ENCODE measurements around the gene PRH1. TPM values are rescaled to one million over a fixed set of nuclear protein-coding genes. Genes with fewer than 3 reads are reported as not detected.

The PRH1 gene
- total RNA-seq, 1 donor from 2014 or later: 21.1 TPM

DNA sequence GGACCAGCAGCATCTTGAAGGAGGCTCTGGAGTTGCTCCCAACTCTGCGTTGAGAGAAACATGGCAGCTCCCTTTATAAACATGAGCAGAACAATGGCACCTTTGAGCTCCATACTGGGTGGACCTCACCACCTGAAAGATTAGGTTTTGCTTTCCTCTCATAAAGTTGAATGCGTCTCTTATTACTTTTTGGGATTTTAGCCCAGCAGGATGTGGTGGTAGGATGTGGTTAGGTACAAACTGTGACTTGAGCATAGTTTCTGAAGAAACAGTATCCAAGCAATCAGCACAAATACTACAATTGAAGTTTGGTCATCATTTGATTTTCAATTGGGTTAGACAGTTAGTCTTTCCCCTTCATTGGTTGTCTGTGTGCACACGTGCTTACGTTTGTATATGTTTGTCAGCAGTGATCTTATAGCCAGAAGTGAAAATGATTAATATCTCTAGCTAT, 34.6 kb downstream of the PRH1 start, which contains the start of gene PRR4:
Gene PRR4, minus strand, starts transcription at position 51 of the 454 bp plus-strand sequence. Its CDS starts 38 bp downstream, at position 13.
- Mint-ChIP-seq H3K9me3 (peaks cover 2% of the 10 kb centered on the region), H3K4me1 (peaks cover 4% of the 10 kb centered on the region), H3K27ac (ENCODE audit: unreplicated experiment) (no peak within 1 kb of the TSS), H3K36me3 (ENCODE audit: low read depth) (peaks cover 37% of the 10 kb centered on the region), H3K27me3 (ENCODE audit: low read depth) (no peaks in the 10 kb centered on the region), H3K4me3 (no peak within 1 kb of the TSS)
- TF ChIP-seq, protein P1, sequence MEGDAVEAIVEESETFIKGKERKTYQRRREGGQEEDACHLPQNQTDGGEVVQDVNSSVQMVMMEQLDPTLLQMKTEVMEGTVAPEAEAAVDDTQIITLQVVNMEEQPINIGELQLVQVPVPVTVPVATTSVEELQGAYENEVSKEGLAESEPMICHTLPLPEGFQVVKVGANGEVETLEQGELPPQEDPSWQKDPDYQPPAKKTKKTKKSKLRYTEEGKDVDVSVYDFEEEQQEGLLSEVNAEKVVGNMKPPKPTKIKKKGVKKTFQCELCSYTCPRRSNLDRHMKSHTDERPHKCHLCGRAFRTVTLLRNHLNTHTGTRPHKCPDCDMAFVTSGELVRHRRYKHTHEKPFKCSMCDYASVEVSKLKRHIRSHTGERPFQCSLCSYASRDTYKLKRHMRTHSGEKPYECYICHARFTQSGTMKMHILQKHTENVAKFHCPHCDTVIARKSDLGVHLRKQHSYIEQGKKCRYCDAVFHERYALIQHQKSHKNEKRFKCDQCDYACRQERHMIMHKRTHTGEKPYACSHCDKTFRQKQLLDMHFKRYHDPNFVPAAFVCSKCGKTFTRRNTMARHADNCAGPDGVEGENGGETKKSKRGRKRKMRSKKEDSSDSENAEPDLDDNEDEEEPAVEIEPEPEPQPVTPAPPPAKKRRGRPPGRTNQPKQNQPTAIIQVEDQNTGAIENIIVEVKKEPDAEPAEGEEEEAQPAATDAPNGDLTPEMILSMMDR (conservative IDR thresholded peaks at IDR 0.05): no peak
- no peak for DNase-seq (ENCODE audit: low read depth, low spot score)

DNA sequence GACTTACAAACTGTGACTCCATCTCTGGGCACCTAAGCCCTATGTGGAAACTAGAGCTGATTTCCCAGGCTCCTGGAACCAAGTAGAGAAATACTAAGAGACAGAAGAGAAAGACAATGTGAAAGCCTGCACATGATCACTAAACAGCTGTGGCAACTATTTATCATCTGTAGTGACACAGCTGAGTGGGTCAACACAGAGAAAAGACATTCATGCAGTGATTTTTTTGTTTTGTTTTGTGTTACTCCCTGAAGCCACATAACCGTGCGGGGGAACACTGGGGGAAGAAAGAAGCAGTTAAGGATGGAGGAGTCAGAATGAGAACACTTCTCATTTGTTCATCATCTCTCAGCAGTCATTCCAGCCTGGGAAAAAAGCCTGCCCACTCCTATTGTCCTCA, 36.3 kb downstream of the PRH1 start:
- TF ChIP-seq, protein P1 (conservative IDR thresholded peaks at IDR 0.05): no peak
- peaks cover 4% of the 10 kb centered on the region for H3K4me1 Mint-ChIP-seq
- H3K27ac Mint-ChIP-seq (ENCODE audit: unreplicated experiment): no peak overlapping the region
- no peaks in the 10 kb centered on the region for H3K27me3 Mint-ChIP-seq (ENCODE audit: low read depth)
- H3K36me3 Mint-ChIP-seq (ENCODE audit: low read depth): peaks cover 37% of the 10 kb centered on the region
- no peak for DNase-seq (ENCODE audit: low read depth, low spot score)
- H3K9me3 Mint-ChIP-seq: peaks cover 2% of the 10 kb centered on the region
- no peak overlapping the region for H3K4me3 Mint-ChIP-seq

DNA sequence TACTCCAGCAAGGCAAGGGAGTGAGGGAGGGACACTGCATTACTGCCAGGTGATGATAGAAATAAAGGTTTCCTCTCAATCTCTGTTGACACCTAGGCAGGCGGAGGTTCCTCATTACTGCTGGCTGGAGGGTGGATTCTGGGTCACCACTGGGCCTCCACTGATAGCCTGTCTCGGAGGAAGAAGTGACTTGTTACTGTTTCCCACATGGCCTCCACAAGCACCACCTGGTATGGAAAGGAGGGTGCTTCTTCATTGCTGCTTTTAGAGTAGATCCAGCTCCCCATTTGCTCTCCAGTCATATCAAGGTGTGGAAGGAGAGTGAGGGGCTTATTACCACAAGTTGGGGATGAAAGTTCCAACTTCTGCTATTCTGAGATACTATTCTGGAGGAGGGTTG, 41.2 kb downstream of the PRH1 start:
- TF ChIP-seq, protein P1 (conservative IDR thresholded peaks at IDR 0.05): no peak
- H3K27ac Mint-ChIP-seq (ENCODE audit: unreplicated experiment): no peak overlapping the region
- DNase-seq (ENCODE audit: low read depth, low spot score): no peak
- H3K36me3 Mint-ChIP-seq (ENCODE audit: low read depth): peaks cover 28% of the 10 kb centered on the region
- peaks cover 2% of the 10 kb centered on the region for H3K9me3 Mint-ChIP-seq
- H3K4me3 Mint-ChIP-seq: no peak overlapping the region
- H3K27me3 Mint-ChIP-seq (ENCODE audit: low read depth): no peaks in the 10 kb centered on the region
- H3K4me1 Mint-ChIP-seq: peaks cover 3% of the 10 kb centered on the region

DNA sequence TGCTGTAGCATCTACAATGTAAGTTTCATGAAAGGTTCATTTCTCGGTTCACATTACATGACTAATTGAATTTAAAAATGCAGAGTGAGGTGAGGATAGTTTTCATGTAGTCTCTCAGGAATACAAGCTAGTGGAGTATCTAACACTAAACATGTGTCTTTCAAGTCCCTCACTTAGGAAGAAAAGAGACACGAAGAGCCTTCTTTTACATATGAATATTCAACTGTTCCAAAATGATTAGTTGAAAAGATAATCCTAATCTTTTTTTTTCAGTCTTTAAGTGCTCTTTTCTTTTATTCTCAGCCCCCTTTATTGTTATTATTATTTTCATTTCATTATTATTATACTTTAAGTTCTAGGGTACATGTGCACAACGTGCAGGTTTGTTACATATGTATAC, 45.6 kb downstream of the PRH1 start:
- Mint-ChIP-seq H3K4me3 (no peak overlapping the region), H3K36me3 (ENCODE audit: low read depth) (peaks cover 17% of the 10 kb centered on the region), H3K27ac (ENCODE audit: unreplicated experiment) (no peak overlapping the region), H3K27me3 (ENCODE audit: low read depth) (no peaks in the 10 kb centered on the region), H3K9me3 (peaks cover 3% of the 10 kb centered on the region), H3K4me1 (no peaks in the 10 kb centered on the region)
- TF ChIP-seq, protein P1 (conservative IDR thresholded peaks at IDR 0.05): no peak
- no peak for DNase-seq (ENCODE audit: low read depth, low spot score)

Other genes starting within 250 kb of the PRH1 start
- not detected in 2 replicates for gene STYK1, start 210.2 kb downstream of the PRH1 start, total RNA-seq
- 86.8 and 90.4 TPM in 2 replicates for gene YBX3, start 160.9 kb downstream of the PRH1 start, total RNA-seq
- gene TAS2R7, start 81.6 kb downstream of the PRH1 start, total RNA-seq: 0.21 TPM in 1 of 2 replicates, not detected in the other
- gene TAS2R8, start 77.0 kb downstream of the PRH1 start, total RNA-seq: not detected in 2 replicates
- 0.39 TPM in 1 of 2 replicates, not detected in the other for gene TAS2R9, start 74.1 kb downstream of the PRH1 start, total RNA-seq
- gene TAS2R10, start 57.9 kb downstream of the PRH1 start, total RNA-seq: 1.1 and 1.2 TPM in 2 replicates
- gene PRR4, start 34.8 kb downstream of the PRH1 start, total RNA-seq: 3.3 and 6.9 TPM in 2 replicates
- gene TAS2R13, start 25.3 kb upstream of the PRH1 start, total RNA-seq: 1.0 and 1.1 TPM in 2 replicates
- not detected in 2 replicates for gene PRH2, start 45.0 kb upstream of the PRH1 start, total RNA-seq
- gene TAS2R14, start 55.0 kb upstream of the PRH1 start, total RNA-seq: 1.7 and 2.1 TPM in 2 replicates
- gene TAS2R50, start 102.7 kb upstream of the PRH1 start, total RNA-seq: 1.0 and 1.3 TPM in 2 replicates
- 1.1 TPM in 2 replicates for gene TAS2R20, start 114.0 kb upstream of the PRH1 start, total RNA-seq
- 2.8 and 3.3 TPM in 2 replicates for gene TAS2R19, start 138.4 kb upstream of the PRH1 start, total RNA-seq
- 2.1 and 2.5 TPM in 2 replicates for gene TAS2R31, start 147.2 kb upstream of the PRH1 start, total RNA-seq
- 0.43 and 0.89 TPM in 2 replicates for gene TAS2R46, start 178.0 kb upstream of the PRH1 start, total RNA-seq
- 0.30 and 0.47 TPM in 2 replicates for gene TAS2R43, start 208.1 kb upstream of the PRH1 start, total RNA-seq

Measured in neural crest cell (in vitro differentiated cells).